HL-60 (cell line): ENCODE measurements around the gene NFIB.

Experiments used
- DNase-seq, 2 experiments: peaks; one replicate each; pipeline ENCODE4 v3.0.0-alpha.2; 2010 to 2020; ENCODE audit warnings: low read depth in 1 of 2, low spot score in 1 of 2
- H3K27ac ChIP-seq: fragments of 250-450 bp; sonication (Bioruptor Pico); replicated peaks from 2 replicates; pipeline ENCODE4 v1.5.1; 2020; ENCODE audit warnings: mild to moderate bottlenecking, moderate library complexity
- H3K27me3 ChIP-seq: fragments of 250-450 bp; sonication (Bioruptor Pico); 2 replicates; pipeline ENCODE4 v1.5.1; 2021; ENCODE audit warnings: mild to moderate bottlenecking, moderate library complexity; ENCODE audit not compliant: insufficient read depth, poor library complexity, severe bottlenecking
- H3K4me3 ChIP-seq: replicated peaks from 2 replicates; pipeline ENCODE4 v1.5.1; 2011; ENCODE audit warnings: mild to moderate bottlenecking, control low read depth, low read length; ENCODE audit not compliant: insufficient read depth
- GABPA ChIP-seq: IDR thresholded peaks from 2 replicates; pipeline ENCODE4 v1.6.1; 2012; ENCODE audit warnings: low read depth
- POLR2AphosphoS5 ChIP-seq: IDR thresholded peaks from 2 replicates; pipeline ENCODE4 v1.6.1; 2012; ENCODE audit warnings: low read depth
- SPI1 ChIP-seq: IDR thresholded peaks from 2 replicates; pipeline ENCODE4 v1.6.1; 2012; ENCODE audit warnings: low read depth, mild to moderate bottlenecking, borderline replicate concordance
- TF ChIP-seq, protein P1 (sequence below): IDR thresholded peaks from one replicate; pipeline ENCODE4 v1.5.1; 2011; ENCODE audit warnings: low read length, control low read depth, inconsistent platforms; ENCODE audit not compliant: insufficient read depth
- TF ChIP-seq, protein P2 (sequence below): IDR thresholded peaks from 2 replicates; pipeline ENCODE4 v1.6.1; 2012; ENCODE audit warnings: low read depth; ENCODE audit not compliant: insufficient replicate concordance

NFIB gene

DNA sequence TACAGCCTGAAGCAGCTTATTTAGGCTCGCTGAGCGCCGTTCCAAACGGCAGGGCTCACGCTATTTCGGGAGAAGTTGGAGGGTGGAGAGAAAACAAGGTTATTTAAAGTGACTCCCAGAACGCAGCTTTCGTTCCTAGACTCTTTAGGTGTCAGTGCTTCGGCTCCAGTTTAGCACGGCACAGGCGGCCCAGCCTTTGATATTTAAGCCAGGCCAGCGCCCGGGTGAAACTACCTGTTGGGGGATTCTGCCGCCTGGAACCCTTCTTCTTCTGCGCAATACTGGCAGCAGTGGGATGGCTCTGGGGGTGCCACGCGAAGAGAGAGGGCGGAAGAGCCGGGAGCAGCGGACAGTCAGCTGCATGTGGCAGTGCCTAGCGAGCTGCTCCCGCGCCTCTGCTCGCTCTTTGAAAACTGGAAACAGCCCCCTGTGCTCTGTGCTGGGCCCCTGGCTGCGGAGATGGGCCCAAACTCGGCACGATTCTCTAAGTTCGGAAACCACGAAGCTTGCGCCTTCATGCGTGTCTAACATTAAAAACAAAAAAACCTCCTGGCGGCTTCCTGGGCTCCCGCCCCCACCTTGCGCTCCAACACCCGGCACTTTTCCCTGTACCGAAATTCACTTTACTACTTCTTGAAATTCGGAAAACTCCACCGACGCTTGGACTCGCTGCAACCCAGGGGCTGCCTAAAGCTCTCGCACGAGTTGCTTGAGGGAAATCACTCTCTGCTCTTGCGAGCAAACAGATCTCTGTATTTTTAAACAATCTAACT lies 34.6 kb upstream of the NFIB start:
- no peak overlapping the region for H3K27ac ChIP-seq
- no peak for TF ChIP-seq GABPA
- TF ChIP-seq SPI1, result no peak
- TF ChIP-seq, protein P1, sequence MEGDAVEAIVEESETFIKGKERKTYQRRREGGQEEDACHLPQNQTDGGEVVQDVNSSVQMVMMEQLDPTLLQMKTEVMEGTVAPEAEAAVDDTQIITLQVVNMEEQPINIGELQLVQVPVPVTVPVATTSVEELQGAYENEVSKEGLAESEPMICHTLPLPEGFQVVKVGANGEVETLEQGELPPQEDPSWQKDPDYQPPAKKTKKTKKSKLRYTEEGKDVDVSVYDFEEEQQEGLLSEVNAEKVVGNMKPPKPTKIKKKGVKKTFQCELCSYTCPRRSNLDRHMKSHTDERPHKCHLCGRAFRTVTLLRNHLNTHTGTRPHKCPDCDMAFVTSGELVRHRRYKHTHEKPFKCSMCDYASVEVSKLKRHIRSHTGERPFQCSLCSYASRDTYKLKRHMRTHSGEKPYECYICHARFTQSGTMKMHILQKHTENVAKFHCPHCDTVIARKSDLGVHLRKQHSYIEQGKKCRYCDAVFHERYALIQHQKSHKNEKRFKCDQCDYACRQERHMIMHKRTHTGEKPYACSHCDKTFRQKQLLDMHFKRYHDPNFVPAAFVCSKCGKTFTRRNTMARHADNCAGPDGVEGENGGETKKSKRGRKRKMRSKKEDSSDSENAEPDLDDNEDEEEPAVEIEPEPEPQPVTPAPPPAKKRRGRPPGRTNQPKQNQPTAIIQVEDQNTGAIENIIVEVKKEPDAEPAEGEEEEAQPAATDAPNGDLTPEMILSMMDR, result no peak
- TF ChIP-seq POLR2AphosphoS5, result no peak
- TF ChIP-seq, protein P2, sequence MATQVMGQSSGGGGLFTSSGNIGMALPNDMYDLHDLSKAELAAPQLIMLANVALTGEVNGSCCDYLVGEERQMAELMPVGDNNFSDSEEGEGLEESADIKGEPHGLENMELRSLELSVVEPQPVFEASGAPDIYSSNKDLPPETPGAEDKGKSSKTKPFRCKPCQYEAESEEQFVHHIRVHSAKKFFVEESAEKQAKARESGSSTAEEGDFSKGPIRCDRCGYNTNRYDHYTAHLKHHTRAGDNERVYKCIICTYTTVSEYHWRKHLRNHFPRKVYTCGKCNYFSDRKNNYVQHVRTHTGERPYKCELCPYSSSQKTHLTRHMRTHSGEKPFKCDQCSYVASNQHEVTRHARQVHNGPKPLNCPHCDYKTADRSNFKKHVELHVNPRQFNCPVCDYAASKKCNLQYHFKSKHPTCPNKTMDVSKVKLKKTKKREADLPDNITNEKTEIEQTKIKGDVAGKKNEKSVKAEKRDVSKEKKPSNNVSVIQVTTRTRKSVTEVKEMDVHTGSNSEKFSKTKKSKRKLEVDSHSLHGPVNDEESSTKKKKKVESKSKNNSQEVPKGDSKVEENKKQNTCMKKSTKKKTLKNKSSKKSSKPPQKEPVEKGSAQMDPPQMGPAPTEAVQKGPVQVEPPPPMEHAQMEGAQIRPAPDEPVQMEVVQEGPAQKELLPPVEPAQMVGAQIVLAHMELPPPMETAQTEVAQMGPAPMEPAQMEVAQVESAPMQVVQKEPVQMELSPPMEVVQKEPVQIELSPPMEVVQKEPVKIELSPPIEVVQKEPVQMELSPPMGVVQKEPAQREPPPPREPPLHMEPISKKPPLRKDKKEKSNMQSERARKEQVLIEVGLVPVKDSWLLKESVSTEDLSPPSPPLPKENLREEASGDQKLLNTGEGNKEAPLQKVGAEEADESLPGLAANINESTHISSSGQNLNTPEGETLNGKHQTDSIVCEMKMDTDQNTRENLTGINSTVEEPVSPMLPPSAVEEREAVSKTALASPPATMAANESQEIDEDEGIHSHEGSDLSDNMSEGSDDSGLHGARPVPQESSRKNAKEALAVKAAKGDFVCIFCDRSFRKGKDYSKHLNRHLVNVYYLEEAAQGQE, result no peak
- no peak overlapping the region for H3K4me3 ChIP-seq
- no peak for DNase-seq
- H3K27me3 ChIP-seq, result peaks cover 3% of the 10 kb centered on the region

DNA sequence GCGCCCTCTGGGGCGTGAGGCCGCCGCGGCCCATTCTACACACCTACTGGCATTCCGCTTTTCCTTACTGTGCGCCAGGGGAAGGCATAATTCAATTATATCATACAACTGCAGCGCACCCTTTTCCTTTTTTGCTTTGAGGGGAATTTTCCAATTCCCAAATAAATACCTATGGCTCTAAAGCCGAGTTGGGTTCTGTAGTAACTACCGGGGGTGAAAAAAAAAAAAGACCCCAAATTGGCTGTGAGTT lies 34.1 kb upstream of the NFIB start:
- Histone ChIP-seq H3K27me3 (peaks cover 3% of the 10 kb centered on the region), H3K4me3 (no peak overlapping the region), H3K27ac (no peak overlapping the region)
- TF ChIP-seq, protein P2, result no peak
- TF ChIP-seq, protein P1, result no peak
- TF ChIP-seq POLR2AphosphoS5 (no peak), SPI1 (no peak), GABPA (no peak)
- no peak for DNase-seq

DNA sequence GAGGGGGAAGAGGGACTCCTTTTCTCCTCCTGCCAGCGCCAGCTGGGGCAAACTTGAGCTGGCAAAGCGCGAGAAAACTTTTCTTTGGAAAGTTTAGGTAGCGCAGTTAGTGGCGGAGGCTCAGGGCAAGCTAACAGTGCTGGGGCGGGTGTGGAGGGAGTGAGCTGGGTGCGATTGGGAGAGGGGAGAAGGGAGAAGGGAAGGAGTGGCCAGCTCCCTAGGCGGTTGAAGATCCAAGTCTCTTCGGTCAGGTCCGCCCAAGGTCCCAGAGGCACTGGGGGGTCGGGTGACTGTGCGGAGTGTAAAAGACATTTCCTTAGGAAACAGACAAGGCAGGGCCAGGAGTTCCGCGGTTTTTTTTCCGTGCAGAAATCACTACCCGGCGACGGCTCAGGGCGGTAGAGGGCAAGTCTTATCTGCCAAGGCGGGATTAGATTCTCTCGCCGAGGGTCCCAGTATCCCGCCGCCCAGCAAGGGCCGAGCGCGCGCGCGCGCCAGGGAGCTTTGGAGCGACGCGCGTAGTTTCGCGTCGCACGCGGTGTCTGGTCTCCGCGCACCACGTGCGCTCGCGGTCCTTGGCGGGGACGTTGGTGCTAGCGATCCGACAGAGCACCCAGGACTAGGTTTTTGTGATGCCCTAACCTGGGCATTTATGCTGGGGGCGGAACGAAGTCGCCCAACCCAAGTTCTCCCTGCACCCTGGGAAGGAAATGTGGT lies 33.6 kb upstream of the NFIB start:
- Histone ChIP-seq H3K27ac (no peak overlapping the region), H3K27me3 (peaks cover 3% of the 10 kb centered on the region), H3K4me3 (no peak overlapping the region)
- no peak for DNase-seq
- TF ChIP-seq POLR2AphosphoS5, result no peak
- TF ChIP-seq, protein P1, result no peak
- TF ChIP-seq, protein P2, result no peak
- no peak for TF ChIP-seq SPI1
- no peak for TF ChIP-seq GABPA
